Adrenal gland (tissue), 12 donors: ENCODE results near the gene CNKSR3. TPM values are rescaled to one million over a fixed set of nuclear protein-coding genes. Genes with fewer than 3 reads are reported as not detected.
"Not testable (repeated sequence)": the region's sequence is repeated elsewhere in the genome, so short reads cannot be mapped to it uniquely, and the experiment has no call there.

ENCODE experiments used
- DNase-seq, 7 donors: peaks; one replicate each; pipeline ENCODE4 v3.0.0-alpha.2; 2019 to 2020
- H3K27ac ChIP-seq, 5 donors: fragments of 200-600 bp; sonication (generic) in 4 of 5; 1 replicate in 3 of 5; 2 replicates in 2 of 5; pipeline versions ENCODE4 v1.5.1 to v1.8.0; 2016 to 2020; ENCODE audit warnings: mild to moderate bottlenecking in 1 of 5
- H3K27me3 ChIP-seq: fragments of 200-600 bp; 2 replicates; pipeline ENCODE4 v1.8.0; 2021
- H3K36me3 ChIP-seq, 2 donors: fragments of 200-600 bp; replicated peaks in 1 of 2; 1 replicate in 1 of 2; 2 replicates in 1 of 2; pipeline versions ENCODE4 v1.5.1 to v1.8.0; 2018 to 2022
- H3K4me1 ChIP-seq, 2 donors: fragments of 200-600 bp; replicated peaks in 1 of 2; 1 replicate in 1 of 2; 2 replicates in 1 of 2; pipeline versions ENCODE4 v1.5.1 to v1.8.0; 2018 to 2021
- H3K4me3 ChIP-seq, 4 donors: fragments of 200-600 bp; sonication (generic) in 3 of 4; one replicate each; pipeline ENCODE4 v1.5.1; 2016 to 2018
- H3K9me3 ChIP-seq, 3 donors: fragments of 200-600 bp; sonication (generic) in 1 of 3; replicated peaks in 1 of 3; 1 replicate in 2 of 3; 2 replicates in 1 of 3; pipeline versions ENCODE4 v1.5.1 to v1.8.0; 2016 to 2021
- CTCF ChIP-seq, 6 experiments: fragments of 450-650 bp in 4 of 6; fragments of 200-600 bp in 2 of 6; sonication (generic) in 1 of 6; IDR thresholded peaks; 1 replicate in 5 of 6; 2 replicates in 1 of 6; pipeline versions ENCODE4 v1.5.1 to v1.8.0; 2016 to 2021; ENCODE audit warnings: antibody characterized with exemption in 6 of 6, mild to moderate bottlenecking in 2 of 6, moderate library complexity in 1 of 6
- POLR2A ChIP-seq, 2 donors: fragments of 450-650 bp; IDR thresholded peaks; one replicate each; pipeline ENCODE4 v1.6.1; 2017; ENCODE audit warnings: antibody characterized with exemption in 2 of 2, mild to moderate bottlenecking in 2 of 2, moderate library complexity in 1 of 2
- WGBS, 4 donors: extraction: QIAGEN DNeasy Blood & Tissue Kit in 2 of 4; methylation state at CpG; one replicate each; pipeline versions ENCODE4 v1.1.5 to v1.1.7; 2013 to 2017; 5-methylcytosine and 5-hydroxymethylcytosine counted together
- intact Hi-C, 2 donors: fragments of 100-400 bp; cut with DNase I; formaldehyde crosslinking; loops; one replicate each; pipeline versions ENCODE4 v1.14.1 to v1.15.0; 2022 to 2023
- polyA plus RNA-seq, 3 donors: library from polyadenylated mRNA; stranded (reverse); fragments of 200-250 nt in 2 of 3; fragments of 350-450 nt in 1 of 3; fragmentation: Illumina TruSeq in 1 of 3; extraction: RNeasy Lipid Tissue Mini Kit (QIAGEN cat#74804) in 1 of 3; gene quantifications; one replicate each; pipeline ENCODE4 v1.2.3, GENCODE V29; 2013 to 2014
- total RNA-seq, 9 donors: library from RNA; depleted of rRNA in 4 of 9; stranded (reverse); fragments of >200 nt in 4 of 9; fragments of 120-200 nt in 1 of 9; fragmentation: NEBNext Ultra II Directional in 1 of 9; extraction: Animal tissue kit (Norgen Biotek cat#: 25700) in 1 of 9; gene quantifications; one replicate each; pipeline versions ENCODE4 v1.1.0 to v1.2.4, GENCODE V29; 2013 to 2023
- donor health status: healthy with polysubstance abuse.
- donor health status: Bipolar disorder and iron deficiency.
- donor health status: DM: yes; HTN: yes; CAD: no.
- donor health status: DM: no; HTN: no; CAD: no.
- donor health status: DM: no; HTN: no; CAD: no.
- donor health status: DM: yes; HTN: yes; CAD: no.

Gene CNKSR3
- total and polyA plus RNA-seq, 12 donors, result 1.1 to 10.7 (median 2.5) TPM

- Histone ChIP-seq H3K27ac (peak overlapping the region in 2 of 5 donors; percentile 41 to 55), H3K9me3 (no peaks in the 10 kb centered on the region), H3K36me3 (no peaks in the 10 kb centered on the region), H3K27me3 (no peaks in the 10 kb centered on the region), H3K4me3 (no peak overlapping the region), H3K4me1 (peaks cover 5% of the 10 kb centered on the region in 2 donors)
- intact Hi-C loops, result no loop called here
- WGBS, 4 donors, result 22 to 31% (median 26%) methylated on average over 8 of the region's 8 CpGs
- peak; percentile 34 to 66 (median 45) for DNase-seq
- TF ChIP-seq CTCF (IDR thresholded peaks at IDR 0.05), result no peak
- no peak for TF ChIP-seq POLR2A (IDR thresholded peaks at IDR 0.05)
Observed at GRCh38 chr6:154548130-154548830, 37.8 kb upstream of the CNKSR3 start.

- Histone ChIP-seq H3K4me1 (peaks cover 4% of the 10 kb centered on the region in 2 donors), H3K4me3 (no peak overlapping the region), H3K9me3 (no peaks in the 10 kb centered on the region), H3K27me3 (no peaks in the 10 kb centered on the region), H3K36me3 (no peaks in the 10 kb centered on the region), H3K27ac (no peak overlapping the region)
- DNase-seq, result no peak
- intact Hi-C loops, result no loop called here
- 84 to 91% (median 85%) methylated on average over 5 of the region's 5 CpGs for WGBS, 4 donors
- TF ChIP-seq POLR2A (IDR thresholded peaks at IDR 0.05) (no peak), CTCF (IDR thresholded peaks at IDR 0.05) (no peak)
Observed at GRCh38 chr6:154543628-154544027, 33.1 kb upstream of the CNKSR3 start.

GRCh38 chr6:154542747-154543146 is 32.3 kb upstream of the CNKSR3 start:
- no peak for DNase-seq
- Histone ChIP-seq H3K27me3 (no peaks in the 10 kb centered on the region), H3K9me3 (no peaks in the 10 kb centered on the region), H3K4me3 (no peak overlapping the region), H3K27ac (no peak overlapping the region), H3K4me1 (no peaks in the 10 kb centered on the region), H3K36me3 (no peaks in the 10 kb centered on the region)
- intact Hi-C loops, result no loop called here
- TF ChIP-seq CTCF (IDR thresholded peaks at IDR 0.05), result no peak
- no peak for TF ChIP-seq POLR2A (IDR thresholded peaks at IDR 0.05)
- WGBS, 4 donors, result 85 to 94% (median 88%) methylated on average over 5 of the region's 5 CpGs

- intact Hi-C loops, H3K36me3 ChIP-seq, H3K27ac ChIP-seq, DNase-seq, H3K4me3 ChIP-seq, H3K4me1 ChIP-seq, H3K9me3 ChIP-seq, H3K27me3 ChIP-seq: not testable (repeated sequence)
- 93 to 95% (median 94%) methylated on average over 15 of the region's 15 CpGs for WGBS, 4 donors
Observed at GRCh38 chr6:154541837-154542236, 31.4 kb upstream of the CNKSR3 start.
